Stimulated activated naive CD4-positive, alpha-beta T cell treated with Interleukin-2 at 50 U/mL for 16 hours (primary cell): ENCODE data around the gene PCDHGA5.
"Not testable (repeated sequence)": the region's sequence is repeated elsewhere in the genome, so short reads cannot be mapped to it uniquely, and the experiment has no call there.

ENCODE experiments used
- DNase-seq: peaks from one replicate; lab custom pipeline; 2025; lab: John Stamatoyannopoulos, UW

Gene PCDHGA5

GRCh38 chr5:141387557-141388311 lies 23.8 kb downstream of the PCDHGA5 start, which contains the start of gene PCDHGB4:
Gene PCDHGB4, plus strand, starts transcription at chr5:141387698. Its CDS starts 187 bp downstream, at chr5:141387885.
- not testable (repeated sequence) for DNase-seq

GRCh38 chr5:141388661-141389060 lies 24.7 kb downstream of the PCDHGA5 start:
- DNase-seq, result no peak

- no peak for DNase-seq
Observed at GRCh38 chr5:141389153-141390042, 25.4 kb downstream of the PCDHGA5 start.

GRCh38 chr5:141392429-141393198 lies 28.7 kb downstream of the PCDHGA5 start, which contains the start of gene PCDHGA8:
Gene PCDHGA8, plus strand, starts transcription at chr5:141392633. Its CDS starts 181 bp downstream, at chr5:141392814.
- no peak for DNase-seq

- DNase-seq, result no peak
Observed at GRCh38 chr5:141393267-141393666, 29.3 kb downstream of the PCDHGA5 start.

- not testable (repeated sequence) for DNase-seq
Observed at GRCh38 chr5:141394401-141395187, 30.6 kb downstream of the PCDHGA5 start.

- DNase-seq, result peak; percentile 6
Observed at GRCh38 chr5:141397756-141398551, 34.0 kb downstream of the PCDHGA5 start, which contains the start of gene PCDHGB5. Gene PCDHGB5, plus strand, starts transcription at chr5:141397947. Its CDS starts 181 bp downstream, at chr5:141398128.

- DNase-seq, result no peak
Observed at GRCh38 chr5:141398608-141399007, 34.6 kb downstream of the PCDHGA5 start.

- DNase-seq, result no peak
Observed at GRCh38 chr5:141399555-141400258, 35.7 kb downstream of the PCDHGA5 start.

- DNase-seq, result no peak
Observed at GRCh38 chr5:141402553-141403243, 38.7 kb downstream of the PCDHGA5 start, which contains the start of gene PCDHGA9. Gene PCDHGA9, plus strand, starts transcription at chr5:141402778. Its CDS starts 175 bp downstream, at chr5:141402953.

GRCh38 chr5:141403387-141403786 lies 39.4 kb downstream of the PCDHGA5 start:
- no peak for DNase-seq

GRCh38 chr5:141407790-141408505 lies 44.0 kb downstream of the PCDHGA5 start, which contains the start of gene PCDHGB6:
Gene PCDHGB6, plus strand, starts transcription at chr5:141408021. Its CDS starts 182 bp downstream, at chr5:141408203.
- peak; percentile 8 for DNase-seq

GRCh38 chr5:141409598-141410306 lies 45.8 kb downstream of the PCDHGA5 start:
- DNase-seq, result no peak

- no peak for DNase-seq
Observed at GRCh38 chr5:141411575-141411974, 47.6 kb downstream of the PCDHGA5 start.

- peak; percentile 52 for DNase-seq
Observed at GRCh38 chr5:141412854-141413539, 49.0 kb downstream of the PCDHGA5 start, which contains the start of gene PCDHGA10. Gene PCDHGA10, plus strand, starts transcription at chr5:141412987. Its CDS starts 189 bp downstream, at chr5:141413176.

GRCh38 chr5:141413540-141414069 lies 49.6 kb downstream of the PCDHGA5 start:
- no peak for DNase-seq
